BLaER1 (cell line): Measurements from ENCODE around the gene COQ2.
"Not testable (repeated sequence)": the region's sequence is repeated elsewhere in the genome, so short reads cannot be mapped to it uniquely, and the experiment has no call there.

Experiments
- H3K27ac ChIP-seq: shearing (Covaris generic); formaldehyde crosslinking; 2 replicates; pipeline ENCODE4 v1.8.1; 2022
- H3K27me3 ChIP-seq: shearing (Covaris generic); formaldehyde crosslinking; 2 replicates; pipeline ENCODE4 v1.8.1; 2022
- H3K36me3 ChIP-seq: shearing (Covaris generic); formaldehyde crosslinking; 2 replicates; pipeline ENCODE4 v1.8.1; 2022
- H3K4me1 ChIP-seq: shearing (Covaris generic); formaldehyde crosslinking; 2 replicates; pipeline ENCODE4 v1.8.1; 2022
- H3K4me2 ChIP-seq: shearing (Covaris generic); formaldehyde crosslinking; 2 replicates; pipeline ENCODE4 v1.8.1; 2022
- H3K4me3 ChIP-seq: shearing (Covaris generic); formaldehyde crosslinking; 2 replicates; pipeline ENCODE4 v1.8.1; 2022
- H3K9ac ChIP-seq: shearing (Covaris generic); formaldehyde crosslinking; 2 replicates; pipeline ENCODE4 v1.8.1; 2022
- H3K9me3 ChIP-seq: shearing (Covaris generic); formaldehyde crosslinking; 2 replicates; pipeline ENCODE4 v1.8.1; 2022
- H4K20me1 ChIP-seq: shearing (Covaris generic); formaldehyde crosslinking; 2 replicates; pipeline ENCODE4 v1.8.1; 2022
- Cebpa-rat ChIP-seq: shearing (Covaris generic); IDR thresholded peaks from 2 replicates; pipeline ENCODE4 v1.8.1; 2022

The COQ2 gene

DNA sequence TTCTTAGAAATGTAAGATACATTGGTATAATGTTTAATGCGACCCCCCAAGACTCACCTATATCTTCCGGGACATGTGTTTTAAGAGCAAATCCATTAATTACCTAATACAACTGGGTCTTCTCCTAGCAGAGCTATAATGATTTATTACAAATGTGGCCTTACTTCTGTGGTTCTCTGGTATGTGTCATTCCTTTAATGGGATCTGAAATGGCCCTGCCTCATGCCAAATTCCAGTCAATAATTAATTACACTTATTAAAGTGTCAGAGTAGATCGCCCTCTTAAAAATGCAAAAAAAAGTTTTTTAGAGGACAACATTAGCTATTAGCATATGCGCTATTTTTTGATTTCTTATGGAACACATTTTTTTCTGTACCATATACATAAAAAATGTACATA, 33.1 kb upstream of the COQ2 start:
- Histone ChIP-seq H3K9me3 (no peaks in the 10 kb centered on the region), H3K4me1 (peaks cover 18% of the 10 kb centered on the region), H3K9ac (no peak overlapping the region), H4K20me1 (no peaks in the 10 kb centered on the region), H3K4me3 (no peak overlapping the region), H3K27ac (no peak overlapping the region), H3K36me3 (peaks cover 23% of the 10 kb centered on the region), H3K4me2 (no peak overlapping the region), H3K27me3 (no peaks in the 10 kb centered on the region)
- TF ChIP-seq Cebpa-rat = no peak

DNA sequence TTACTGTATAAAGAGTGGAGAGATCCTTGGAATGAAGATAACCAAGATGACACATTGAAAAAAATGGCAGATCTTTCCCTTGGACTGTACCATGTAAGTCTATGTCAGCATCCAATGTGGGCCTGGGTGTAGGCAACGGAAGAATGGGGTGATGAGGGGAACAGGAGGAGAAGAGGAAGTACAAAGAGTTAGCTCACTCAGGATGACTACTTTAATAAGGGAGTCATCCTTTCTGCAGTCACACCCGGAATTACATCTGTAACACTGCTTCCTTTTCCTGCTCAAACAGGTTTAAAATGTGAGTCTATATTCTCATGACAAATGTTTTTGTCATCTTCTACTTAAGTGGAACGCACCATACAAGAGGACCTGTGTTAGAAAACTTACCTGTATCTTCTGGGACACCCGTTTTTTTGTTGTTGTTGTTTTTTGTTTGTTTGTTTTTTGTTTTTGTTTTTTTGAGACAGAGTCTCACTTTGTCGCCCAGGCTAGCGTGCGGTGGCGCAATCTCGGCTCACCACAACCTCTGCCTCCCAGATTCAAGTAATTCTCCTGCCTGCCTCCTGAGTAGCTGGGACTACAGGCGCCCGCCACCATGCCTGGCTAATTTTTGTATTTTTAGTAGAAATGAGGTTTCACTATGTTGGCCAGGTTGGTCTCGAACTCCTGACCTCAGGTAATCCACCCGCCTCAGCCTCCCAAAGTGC, 32.0 kb upstream of the COQ2 start:
- Histone ChIP-seq H4K20me1 (no peaks in the 10 kb centered on the region), H3K4me1 (peaks cover 18% of the 10 kb centered on the region), H3K9me3 (no peaks in the 10 kb centered on the region), H3K27ac (no peak overlapping the region), H3K36me3 (peaks cover 28% of the 10 kb centered on the region), H3K4me2 (no peak overlapping the region), H3K27me3 (no peaks in the 10 kb centered on the region), H3K9ac (no peak overlapping the region), H3K4me3 (no peak overlapping the region)
- no peak for TF ChIP-seq Cebpa-rat

DNA sequence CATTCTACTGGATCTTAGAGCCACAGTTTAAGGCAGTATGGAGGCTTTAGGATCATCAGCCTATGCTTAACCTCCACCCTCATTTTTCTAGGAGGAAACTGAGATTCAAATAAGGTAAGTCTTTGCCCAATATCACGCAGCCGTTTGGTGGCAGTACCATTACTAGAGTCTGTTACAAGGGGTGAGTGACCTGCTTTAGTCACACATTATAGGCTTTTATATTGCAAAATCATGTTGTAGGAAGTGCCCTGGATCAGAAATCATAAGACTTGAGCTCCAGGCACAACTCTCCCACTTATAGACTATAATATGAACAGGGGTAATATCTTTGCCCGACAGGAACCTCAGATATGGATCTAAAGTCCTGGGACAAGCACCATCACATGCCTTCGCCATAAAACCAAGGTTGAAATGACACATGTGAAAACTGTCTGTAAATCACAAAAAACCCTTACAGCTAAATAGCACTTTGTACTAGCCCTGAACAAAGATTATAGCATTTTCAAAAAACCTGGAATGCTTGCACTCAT, 30.8 kb upstream of the COQ2 start:
- Histone ChIP-seq H3K9ac (no peak overlapping the region), H3K4me2 (no peak overlapping the region), H3K4me1 (peaks cover 11% of the 10 kb centered on the region), H3K4me3 (no peak overlapping the region), H3K9me3 (no peaks in the 10 kb centered on the region), H3K27me3 (no peaks in the 10 kb centered on the region), H3K27ac (no peak overlapping the region), H3K36me3 (peaks cover 33% of the 10 kb centered on the region), H4K20me1 (no peaks in the 10 kb centered on the region)
- no peak for TF ChIP-seq Cebpa-rat

DNA sequence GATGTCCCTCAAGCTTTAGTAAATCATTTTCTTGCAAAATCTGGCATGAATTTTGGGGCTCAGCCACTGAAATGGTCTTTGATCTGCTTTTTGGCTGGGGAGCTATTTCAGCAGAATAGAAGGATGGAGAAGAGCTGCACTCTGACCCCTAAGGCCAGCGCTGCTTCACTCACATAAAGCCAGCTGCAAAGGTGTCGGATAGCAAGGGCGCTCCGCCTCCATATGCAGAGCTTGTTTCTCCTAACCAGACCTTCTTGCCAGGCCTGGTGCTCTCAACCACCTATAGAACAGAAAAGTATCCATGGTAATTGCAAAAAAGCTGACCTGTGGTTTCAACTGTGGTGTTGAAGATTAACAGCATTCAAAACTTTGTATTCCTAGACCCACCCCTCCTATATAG, 24.1 kb upstream of the COQ2 start:
- no peaks in the 10 kb centered on the region for H3K4me1 ChIP-seq
- no peak overlapping the region for H3K4me3 ChIP-seq
- H3K27ac ChIP-seq = no peak overlapping the region
- H3K9ac ChIP-seq = no peak overlapping the region
- peaks cover 30% of the 10 kb centered on the region for H3K36me3 ChIP-seq
- H4K20me1 ChIP-seq = no peaks in the 10 kb centered on the region
- no peak for TF ChIP-seq Cebpa-rat
- H3K4me2 ChIP-seq = no peak overlapping the region
- H3K27me3 ChIP-seq = no peaks in the 10 kb centered on the region
- H3K9me3 ChIP-seq = no peaks in the 10 kb centered on the region

DNA sequence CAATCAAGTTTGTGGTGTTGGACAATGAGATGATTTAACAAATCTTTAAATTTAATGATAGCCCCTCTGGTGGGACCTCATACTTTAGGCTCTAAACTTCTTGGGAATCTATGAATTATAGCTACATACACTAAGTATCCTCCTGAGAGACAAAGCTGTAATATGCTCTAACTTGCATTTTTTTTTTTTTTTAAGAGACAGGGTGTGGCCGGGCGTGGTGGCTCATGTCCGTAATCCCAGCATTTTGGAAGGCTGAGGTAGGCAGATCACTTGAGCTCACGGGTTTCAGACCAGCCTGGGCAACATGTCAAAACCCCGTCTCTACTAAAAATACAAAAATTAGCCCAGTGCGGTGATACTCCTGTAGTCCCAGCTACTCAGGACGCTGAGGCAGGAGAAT, 23.3 kb upstream of the COQ2 start:
- Histone ChIP-seq H3K4me1 (no peaks in the 10 kb centered on the region), H4K20me1 (no peaks in the 10 kb centered on the region), H3K9me3 (no peaks in the 10 kb centered on the region), H3K4me2 (no peak overlapping the region), H3K27me3 (no peaks in the 10 kb centered on the region), H3K36me3 (peaks cover 30% of the 10 kb centered on the region), H3K27ac (no peak overlapping the region), H3K4me3 (no peak overlapping the region), H3K9ac (no peak overlapping the region)
- TF ChIP-seq Cebpa-rat = no peak

DNA sequence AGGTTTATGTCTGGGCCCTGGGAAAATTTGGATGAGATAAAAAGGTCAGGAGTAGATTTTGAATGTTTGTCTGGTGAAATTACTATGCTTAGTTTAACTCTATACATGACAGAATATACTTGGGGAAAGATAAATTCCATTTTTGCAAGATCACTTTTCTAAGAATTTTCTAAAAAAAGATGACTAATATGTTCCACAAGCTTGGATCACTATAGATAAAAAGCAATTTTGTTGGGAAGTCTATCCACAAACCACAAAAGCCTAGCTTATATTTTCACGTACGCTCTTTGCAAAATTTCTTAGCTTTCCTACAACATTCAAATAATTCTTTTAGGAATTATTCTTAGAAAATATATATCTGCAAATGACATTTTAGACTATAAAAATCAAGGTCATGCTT, 20.6 kb upstream of the COQ2 start:
- no peak overlapping the region for H3K4me2 ChIP-seq
- TF ChIP-seq Cebpa-rat = no peak
- no peak overlapping the region for H3K4me3 ChIP-seq
- no peaks in the 10 kb centered on the region for H4K20me1 ChIP-seq
- H3K27ac ChIP-seq = no peak overlapping the region
- H3K9ac ChIP-seq = no peak overlapping the region
- H3K4me1 ChIP-seq = no peaks in the 10 kb centered on the region
- no peaks in the 10 kb centered on the region for H3K9me3 ChIP-seq
- peaks cover 27% of the 10 kb centered on the region; the same call in 1 of the 2 replicates for H3K36me3 ChIP-seq
- H3K27me3 ChIP-seq = no peaks in the 10 kb centered on the region

DNA sequence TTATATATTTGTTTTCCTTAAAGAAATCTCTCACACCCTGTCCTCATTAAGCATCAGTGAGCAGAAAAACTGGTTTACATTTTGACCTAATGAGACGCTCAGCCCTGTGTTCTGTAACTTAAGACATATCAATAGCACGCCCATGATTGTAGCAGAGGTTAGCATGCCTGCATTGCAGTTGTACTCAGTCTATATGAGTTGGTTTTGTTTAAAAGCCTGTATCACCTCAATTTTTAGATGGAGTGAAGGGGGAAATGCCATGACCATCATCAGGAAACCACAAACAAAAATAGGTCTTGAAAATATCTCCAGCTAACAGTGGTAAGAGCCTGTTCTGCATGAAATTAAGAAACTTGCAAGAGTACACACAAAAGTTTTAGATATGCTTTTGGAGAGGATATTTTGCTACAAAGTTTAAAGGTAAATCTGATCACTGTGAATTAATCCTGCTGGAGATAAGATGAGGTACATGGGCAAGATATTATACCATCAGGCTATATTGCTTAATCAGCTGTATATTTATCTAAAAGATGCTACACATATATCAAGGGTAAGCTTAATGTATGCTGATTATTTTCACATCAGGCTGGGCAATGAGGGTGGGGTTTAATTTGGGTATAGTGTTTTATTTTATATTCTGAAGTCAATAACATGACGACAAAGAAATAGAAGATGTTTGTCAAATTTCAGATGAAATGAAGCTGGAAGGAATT, 13.1 kb upstream of the COQ2 start:
- peak overlapping the region; percentile 61 for H3K9ac ChIP-seq
- H4K20me1 ChIP-seq = no peaks in the 10 kb centered on the region
- H3K9me3 ChIP-seq = peaks cover 6% of the 10 kb centered on the region; the same call in 1 of the 2 replicates
- TF ChIP-seq Cebpa-rat = no peak
- peaks cover 39% of the 10 kb centered on the region for H3K4me1 ChIP-seq
- no peaks in the 10 kb centered on the region for H3K27me3 ChIP-seq
- H3K27ac ChIP-seq = peak overlapping the region; percentile 73
- peaks cover 25% of the 10 kb centered on the region for H3K36me3 ChIP-seq
- H3K4me2 ChIP-seq = peak overlapping the region; percentile 73
- H3K4me3 ChIP-seq = peak overlapping the region; percentile 44; the same call in 1 of the 2 replicates

DNA sequence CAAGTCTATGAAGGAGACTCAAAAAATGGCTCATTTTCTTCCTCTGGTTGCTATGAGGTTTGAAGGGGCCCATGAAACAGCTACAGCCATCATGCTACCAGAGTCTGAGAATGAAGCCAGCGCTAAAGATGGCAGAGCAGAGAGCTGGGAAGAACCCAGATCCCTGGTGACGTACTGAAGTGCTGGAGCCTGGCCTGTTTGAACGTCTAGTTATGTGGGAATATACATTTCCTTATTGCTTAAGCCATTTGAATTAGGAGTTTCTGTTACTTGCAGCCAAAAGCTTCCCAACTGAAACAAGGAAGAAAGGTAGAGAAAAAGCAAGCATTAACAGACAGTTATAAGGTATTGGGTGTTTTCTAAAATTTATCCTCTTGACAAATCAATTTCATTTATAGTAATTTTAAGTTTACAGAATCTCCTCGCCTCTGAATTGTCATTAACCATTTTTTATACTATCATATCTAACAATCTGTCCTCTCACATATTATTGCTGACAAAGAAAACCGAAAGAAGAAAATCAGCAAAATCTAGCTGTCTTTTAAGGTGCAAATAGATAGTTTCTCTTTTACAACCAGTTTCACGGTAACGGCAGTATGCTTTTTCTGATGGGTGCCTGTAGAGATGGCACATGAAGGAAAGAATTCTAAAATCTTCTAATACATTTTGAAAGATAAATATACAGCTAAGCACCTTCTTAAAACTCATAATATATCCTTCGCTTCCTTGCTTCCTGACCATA, 8.9 kb upstream of the COQ2 start:
- Histone ChIP-seq H3K4me1 (peaks cover 25% of the 10 kb centered on the region), H3K4me3 (no peak overlapping the region), H3K27ac (no peak overlapping the region), H3K9me3 (peaks cover 24% of the 10 kb centered on the region), H3K9ac (no peak overlapping the region), H4K20me1 (no peaks in the 10 kb centered on the region), H3K27me3 (no peaks in the 10 kb centered on the region), H3K4me2 (no peak overlapping the region), H3K36me3 (peaks cover 16% of the 10 kb centered on the region)
- no peak for TF ChIP-seq Cebpa-rat

DNA sequence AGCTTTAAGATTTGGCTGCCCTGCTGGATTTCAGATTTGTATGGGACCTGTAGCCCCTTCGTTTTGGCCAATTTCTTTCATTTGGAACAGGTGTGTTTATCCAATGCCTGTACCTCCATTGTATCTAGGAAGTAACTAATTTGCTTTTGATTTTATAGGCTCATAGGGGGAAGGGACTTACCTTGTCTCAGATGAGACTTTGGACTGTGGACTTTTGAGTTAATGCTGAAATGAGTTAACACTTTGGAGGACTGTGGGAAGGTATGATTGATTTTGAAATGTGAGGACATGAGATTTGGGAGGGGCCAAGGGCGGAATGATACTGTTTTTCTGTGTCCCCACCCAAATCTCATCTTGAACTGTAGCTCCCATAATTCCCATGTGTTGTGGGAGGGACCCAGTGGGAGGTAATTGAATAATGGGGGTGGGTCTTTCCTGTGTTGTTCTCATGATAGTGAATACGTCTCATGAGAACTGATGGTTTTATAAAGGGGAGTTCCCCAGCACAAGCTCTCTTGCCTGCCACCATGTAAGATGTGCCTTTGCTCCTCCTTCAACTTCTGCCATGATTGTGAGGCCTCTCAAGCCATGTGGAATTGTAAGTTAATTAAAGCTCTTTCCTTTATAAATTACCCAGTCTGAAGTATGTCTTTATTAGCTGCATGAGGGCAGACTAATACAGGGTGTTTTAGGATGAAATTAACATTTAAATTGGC, 5.6 kb upstream of the COQ2 start:
- not testable (repeated sequence) for H3K27ac ChIP-seq, H4K20me1 ChIP-seq, H3K9ac ChIP-seq, H3K27me3 ChIP-seq, H3K4me3 ChIP-seq, H3K4me2 ChIP-seq
- H3K9me3 ChIP-seq = peaks cover 24% of the 10 kb centered on the region
- peaks cover 16% of the 10 kb centered on the region for H3K36me3 ChIP-seq
- H3K4me1 ChIP-seq = peaks cover 10% of the 10 kb centered on the region

DNA sequence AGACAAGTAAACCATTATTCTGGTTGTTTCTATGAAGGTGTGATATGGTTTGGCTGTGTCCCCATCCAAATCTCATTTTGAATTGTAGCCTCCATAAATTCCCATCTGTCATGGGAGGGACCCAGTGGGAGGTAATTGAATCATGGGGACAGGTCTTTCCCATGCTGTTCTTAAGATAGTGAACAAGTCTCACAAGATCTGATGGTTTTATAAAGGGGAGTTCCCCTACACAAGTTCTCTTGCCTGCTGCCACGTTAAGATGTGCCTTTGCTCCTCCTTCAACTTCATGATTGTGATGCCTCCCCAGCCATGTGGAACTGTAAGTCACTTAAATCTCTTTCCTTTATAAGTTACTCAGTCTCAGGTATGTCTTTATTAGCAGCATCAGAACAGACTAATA, 3.8 kb upstream of the COQ2 start:
- not testable (repeated sequence) for H3K9ac ChIP-seq, H3K36me3 ChIP-seq, H3K27me3 ChIP-seq, H3K4me3 ChIP-seq, H4K20me1 ChIP-seq, H3K4me2 ChIP-seq, H3K27ac ChIP-seq
- Histone ChIP-seq H3K9me3 (peaks cover 19% of the 10 kb centered on the region), H3K4me1 (peaks cover 18% of the 10 kb centered on the region)
